Measurements from ENCODE around the gene PLEKHG3.

GRCh38 chr14:64688031-64688430 is 16.2 kb upstream of the PLEKHG3 start:
- TF ChIP-seq, protein P1, sequence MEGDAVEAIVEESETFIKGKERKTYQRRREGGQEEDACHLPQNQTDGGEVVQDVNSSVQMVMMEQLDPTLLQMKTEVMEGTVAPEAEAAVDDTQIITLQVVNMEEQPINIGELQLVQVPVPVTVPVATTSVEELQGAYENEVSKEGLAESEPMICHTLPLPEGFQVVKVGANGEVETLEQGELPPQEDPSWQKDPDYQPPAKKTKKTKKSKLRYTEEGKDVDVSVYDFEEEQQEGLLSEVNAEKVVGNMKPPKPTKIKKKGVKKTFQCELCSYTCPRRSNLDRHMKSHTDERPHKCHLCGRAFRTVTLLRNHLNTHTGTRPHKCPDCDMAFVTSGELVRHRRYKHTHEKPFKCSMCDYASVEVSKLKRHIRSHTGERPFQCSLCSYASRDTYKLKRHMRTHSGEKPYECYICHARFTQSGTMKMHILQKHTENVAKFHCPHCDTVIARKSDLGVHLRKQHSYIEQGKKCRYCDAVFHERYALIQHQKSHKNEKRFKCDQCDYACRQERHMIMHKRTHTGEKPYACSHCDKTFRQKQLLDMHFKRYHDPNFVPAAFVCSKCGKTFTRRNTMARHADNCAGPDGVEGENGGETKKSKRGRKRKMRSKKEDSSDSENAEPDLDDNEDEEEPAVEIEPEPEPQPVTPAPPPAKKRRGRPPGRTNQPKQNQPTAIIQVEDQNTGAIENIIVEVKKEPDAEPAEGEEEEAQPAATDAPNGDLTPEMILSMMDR (conservative IDR thresholded peaks at IDR 0.05; ENCODE audit: low read length) = no peak
- no peak for TF ChIP-seq EZH2phosphoT487 (IDR thresholded peaks at IDR 0.05; ENCODE audit: borderline replicate concordance)

Data from Loucy (cell line).